Skeletal muscle satellite cell (primary cell): ENCODE results near the gene SMCHD1.
"Not testable (repeated sequence)": the region's sequence is repeated elsewhere in the genome, so short reads cannot be mapped to it uniquely, and the experiment has no call there.

ENCODE experiments used
- H3K27me3 ChIP-seq: 2 replicates; pipeline ENCODE4 v1.7.0; 2013; ENCODE audit warnings: low read length; ENCODE audit not compliant: control insufficient read depth, insufficient read depth
- H3K36me3 ChIP-seq: 2 replicates; pipeline ENCODE4 v1.7.0; 2013; ENCODE audit warnings: mild to moderate bottlenecking, control low read depth, low read length; ENCODE audit not compliant: insufficient read depth
- H3K4me1 ChIP-seq: 2 replicates; pipeline ENCODE4 v1.7.0; 2013; ENCODE audit warnings: low read length; ENCODE audit not compliant: control insufficient read depth, insufficient read depth
- H3K4me2 ChIP-seq: 2 replicates; pipeline ENCODE4 v1.7.0; 2013; ENCODE audit warnings: mild to moderate bottlenecking, low read length
- H3K4me3 ChIP-seq: 2 replicates; pipeline ENCODE4 v1.7.0; 2013; ENCODE audit warnings: low read length
- H3K9ac ChIP-seq: 2 replicates; pipeline ENCODE4 v1.7.0; 2013; ENCODE audit warnings: mild to moderate bottlenecking, low read depth, low read length, moderate library complexity
- H3K9me3 ChIP-seq: replicated peaks from 2 replicates; pipeline ENCODE4 v1.7.0; 2013; ENCODE audit warnings: mild to moderate bottlenecking, control low read depth, low read length

SMCHD1 gene

GRCh38 chr18:2717407-2717806 is 61.9 kb downstream of the SMCHD1 start:
- H3K4me1 ChIP-seq = no peaks in the 10 kb centered on the region
- H3K36me3 ChIP-seq = peaks cover 30% of the 10 kb centered on the region
- no peak overlapping the region for H3K4me2 ChIP-seq
- no peaks in the 10 kb centered on the region for H3K27me3 ChIP-seq
- H3K9ac ChIP-seq = no peak overlapping the region
- H3K9me3 ChIP-seq = no peaks in the 10 kb centered on the region
- H3K4me3 ChIP-seq = no peak overlapping the region

- H3K9ac ChIP-seq = no peak overlapping the region
- no peaks in the 10 kb centered on the region for H3K9me3 ChIP-seq
- H3K27me3 ChIP-seq = no peaks in the 10 kb centered on the region
- peaks cover 22% of the 10 kb centered on the region for H3K36me3 ChIP-seq
- H3K4me3 ChIP-seq = no peak overlapping the region
- no peaks in the 10 kb centered on the region for H3K4me1 ChIP-seq
- H3K4me2 ChIP-seq = no peak overlapping the region
Measured at GRCh38 chr18:2719040-2719439, 63.5 kb downstream of the SMCHD1 start.

GRCh38 chr18:2723207-2723606 is 67.7 kb downstream of the SMCHD1 start:
- Histone ChIP-seq H3K9me3 (no peaks in the 10 kb centered on the region), H3K36me3 (peaks cover 30% of the 10 kb centered on the region), H3K4me3 (no peak overlapping the region), H3K4me1 (no peaks in the 10 kb centered on the region), H3K27me3 (no peaks in the 10 kb centered on the region), H3K4me2 (no peak overlapping the region), H3K9ac (no peak overlapping the region)

- Histone ChIP-seq H3K4me2 (no peak overlapping the region), H3K4me3 (no peak overlapping the region), H3K4me1 (no peaks in the 10 kb centered on the region), H3K9ac (no peak overlapping the region), H3K9me3 (no peaks in the 10 kb centered on the region), H3K27me3 (no peaks in the 10 kb centered on the region), H3K36me3 (peaks cover 59% of the 10 kb centered on the region)
Measured at GRCh38 chr18:2729757-2730156, 74.2 kb downstream of the SMCHD1 start.

- no peak overlapping the region for H3K9ac ChIP-seq
Measured at GRCh38 chr18:2736823-2737222, 81.3 kb downstream of the SMCHD1 start.

GRCh38 chr18:2740082-2740481 is 84.6 kb downstream of the SMCHD1 start:
- H3K27me3 ChIP-seq, H3K4me2 ChIP-seq, H3K4me1 ChIP-seq, H3K4me3 ChIP-seq, H3K9ac ChIP-seq, H3K9me3 ChIP-seq: not testable (repeated sequence)
- H3K36me3 ChIP-seq = peaks cover 60% of the 10 kb centered on the region

More at GRCh38 chr18:2736823-2737222, 81.3 kb downstream of the SMCHD1 start:
- Histone ChIP-seq H3K4me1 (no peaks in the 10 kb centered on the region), H3K9me3 (no peaks in the 10 kb centered on the region), H3K27me3 (no peaks in the 10 kb centered on the region), H3K36me3 (peaks cover 67% of the 10 kb centered on the region), H3K4me3 (no peak overlapping the region), H3K4me2 (no peak overlapping the region)

GRCh38 chr18:2746274-2746673 is 90.7 kb downstream of the SMCHD1 start:
- Histone ChIP-seq H3K4me2 (no peak overlapping the region), H3K4me1 (no peaks in the 10 kb centered on the region), H3K9ac (no peak overlapping the region), H3K36me3 (peaks cover 44% of the 10 kb centered on the region), H3K9me3 (no peaks in the 10 kb centered on the region), H3K4me3 (no peak overlapping the region), H3K27me3 (no peaks in the 10 kb centered on the region)

GRCh38 chr18:2758309-2758708 is 102.8 kb downstream of the SMCHD1 start:
- Histone ChIP-seq H3K4me3 (no peak overlapping the region), H3K36me3 (peaks cover 31% of the 10 kb centered on the region), H3K9me3 (no peaks in the 10 kb centered on the region), H3K27me3 (no peaks in the 10 kb centered on the region), H3K4me2 (no peak overlapping the region), H3K9ac (no peak overlapping the region), H3K4me1 (no peaks in the 10 kb centered on the region)

- H3K4me3 ChIP-seq = no peak overlapping the region
- H3K36me3 ChIP-seq = peaks cover 80% of the 10 kb centered on the region
- no peaks in the 10 kb centered on the region for H3K4me1 ChIP-seq
- no peaks in the 10 kb centered on the region for H3K9me3 ChIP-seq
- no peak overlapping the region for H3K4me2 ChIP-seq
- no peak overlapping the region for H3K9ac ChIP-seq
- no peaks in the 10 kb centered on the region for H3K27me3 ChIP-seq
Measured at GRCh38 chr18:2774669-2775068, 119.1 kb downstream of the SMCHD1 start.

GRCh38 chr18:2776601-2777000 is 121.1 kb downstream of the SMCHD1 start:
- Histone ChIP-seq H3K9me3 (no peaks in the 10 kb centered on the region), H3K36me3 (peaks cover 73% of the 10 kb centered on the region), H3K9ac (no peak overlapping the region)

GRCh38 chr18:2777241-2777640 is 121.7 kb downstream of the SMCHD1 start:
- H3K36me3 ChIP-seq = peaks cover 69% of the 10 kb centered on the region
- H3K4me1 ChIP-seq = no peaks in the 10 kb centered on the region
- no peaks in the 10 kb centered on the region for H3K27me3 ChIP-seq
- H3K4me3 ChIP-seq = no peak overlapping the region
- H3K9ac ChIP-seq = no peak overlapping the region
- no peak overlapping the region for H3K4me2 ChIP-seq
- H3K9me3 ChIP-seq = no peaks in the 10 kb centered on the region

More at GRCh38 chr18:2776601-2777000, 121.1 kb downstream of the SMCHD1 start:
- no peaks in the 10 kb centered on the region for H3K27me3 ChIP-seq
- H3K4me2 ChIP-seq = no peak overlapping the region
- no peak overlapping the region for H3K4me3 ChIP-seq
- H3K4me1 ChIP-seq = no peaks in the 10 kb centered on the region

- H3K27me3 ChIP-seq = no peaks in the 10 kb centered on the region
- H3K4me2 ChIP-seq = no peak overlapping the region
- no peak overlapping the region for H3K4me3 ChIP-seq
- no peak overlapping the region for H3K9ac ChIP-seq
- H3K4me1 ChIP-seq = no peaks in the 10 kb centered on the region
- peaks cover 69% of the 10 kb centered on the region for H3K36me3 ChIP-seq
- H3K9me3 ChIP-seq = no peaks in the 10 kb centered on the region
Measured at GRCh38 chr18:2780750-2781149, 125.2 kb downstream of the SMCHD1 start.
